IMR-90 (cell line): Measurements from ENCODE around the gene CALCOCO1. TPM values are rescaled to one million over a fixed set of nuclear protein-coding genes. Genes with fewer than 3 reads are reported as not detected.
A peak's percentile ranks its signal among the peaks of the same experiment; 100 is the strongest.

Experiments
- ATAC-seq: fragments of 200-7000 bp; cut with Tn5 transposase; 2 replicates; pipeline ENCODE4 v1.9.1; 2020; ENCODE audit warnings: low read depth, mild to moderate bottlenecking, moderate library complexity
- BruUV-seq: library from RNA; stranded (reverse); fragments of 400-500 nt; replicated peaks from 2 replicates; lab custom pipeline; 2021; lab: Mats Ljungman, UMichigan
- CTCF ChIA-PET: fragments of 300-600 bp; formaldehyde crosslinking; extraction: SDS; loops from one replicate; lab custom pipeline; 2021; ENCODE audit warnings: antibody characterized with exemption; lab: Yijun Ruan, JAX
- POLR2A ChIA-PET: fragments of 300-600 bp; sonication (Branson Sonifier 250); formaldehyde crosslinking; loops from one replicate; lab custom pipeline; 2022; ENCODE audit warnings: antibody characterized with exemption; ENCODE audit not compliant: unreplicated experiment; lab: Charles Lee
- DNase-seq: peaks from one replicate; pipeline ENCODE4 v3.0.0; 2013
- H2AFZ ChIP-seq: replicated peaks from 2 replicates; pipeline ENCODE3; 2013; ENCODE audit warnings: low read length, mild to moderate bottlenecking; ENCODE audit not compliant: poor library complexity
- H2AK5ac ChIP-seq: 2 replicates; pipeline ENCODE4 v1.6.1; 2013; ENCODE audit warnings: low read depth, low read length, inconsistent platforms
- H2AK9ac ChIP-seq: replicated peaks from 2 replicates; pipeline ENCODE3; 2013; ENCODE audit warnings: mild to moderate bottlenecking, low read depth, low read length, moderate library complexity; ENCODE audit not compliant: poor library complexity
- H2BK120ac ChIP-seq: 2 replicates; pipeline ENCODE4 v1.6.1; 2013; ENCODE audit warnings: low read depth, low read length, inconsistent platforms
- H2BK15ac ChIP-seq: 3 replicates; pipeline ENCODE4 v1.6.1; 2013; ENCODE audit warnings: low read depth, low read length, inconsistent platforms
- H2BK20ac ChIP-seq: 2 replicates; pipeline ENCODE4 v1.6.1; 2013; ENCODE audit warnings: low read depth, mild to moderate bottlenecking, inconsistent platforms, low read length, moderate library complexity
- H2BK5ac ChIP-seq: 2 replicates; pipeline ENCODE4 v1.6.1; 2013; ENCODE audit warnings: mild to moderate bottlenecking, low read depth, low read length, inconsistent platforms; ENCODE audit not compliant: poor library complexity, severe bottlenecking
- H3K14ac ChIP-seq: replicated peaks from 2 replicates; pipeline ENCODE4 v1.6.1; 2013; ENCODE audit warnings: low read depth, low read length, inconsistent platforms
- H3K18ac ChIP-seq: 2 replicates; pipeline ENCODE4 v1.6.1; 2013; ENCODE audit warnings: low read depth, low read length, control low read depth
- H3K23ac ChIP-seq: 2 replicates; pipeline ENCODE4 v1.6.1; 2013; ENCODE audit warnings: low read depth, low read length, inconsistent platforms
- H3K27ac ChIP-seq: 2 replicates; pipeline ENCODE4 v1.5.1; 2013; ENCODE audit warnings: mild to moderate bottlenecking, control low read depth, low read length; ENCODE audit not compliant: insufficient read depth
- H3K27me3 ChIP-seq: 2 replicates; pipeline ENCODE4 v1.6.1; 2013; ENCODE audit warnings: low read length; ENCODE audit not compliant: control insufficient read depth, insufficient read depth
- H3K36me3 ChIP-seq: 2 replicates; pipeline ENCODE4 v1.6.1; 2013; ENCODE audit warnings: low read length, mixed read lengths; ENCODE audit not compliant: control insufficient read depth, insufficient read depth
- H3K4ac ChIP-seq: 2 replicates; pipeline ENCODE4 v1.6.1; 2013; ENCODE audit warnings: low read depth, low read length, inconsistent platforms
- H3K4me1 ChIP-seq: 2 replicates; pipeline ENCODE4 v1.6.1; 2013; ENCODE audit warnings: low read length, mixed read lengths; ENCODE audit not compliant: control insufficient read depth, insufficient read depth
- H3K4me2 ChIP-seq: 2 replicates; pipeline ENCODE4 v1.6.1; 2013; ENCODE audit warnings: low read depth, mild to moderate bottlenecking, control low read depth, low read length, moderate library complexity
- H3K4me3 ChIP-seq: 2 replicates; pipeline ENCODE4 v1.5.1; 2013; ENCODE audit warnings: low read depth, mild to moderate bottlenecking, control low read depth, low read length, moderate library complexity; ENCODE audit not compliant: insufficient read depth
- H3K56ac ChIP-seq: 2 replicates; pipeline ENCODE4 v1.6.1; 2013; ENCODE audit warnings: low read length, inconsistent platforms; ENCODE audit not compliant: insufficient read depth; ENCODE audit errors: extremely low read depth
- H3K79me1 ChIP-seq, 2 experiments: 2 replicates each; pipeline ENCODE4 v1.6.1; 2013; ENCODE audit warnings: low read length in 2 of 2, inconsistent platforms in 1 of 2, low read depth in 1 of 2
- H3K9ac ChIP-seq: 2 replicates; pipeline ENCODE4 v1.6.1; 2013; ENCODE audit warnings: low read depth, low read length, control low read depth
- H3K9me1 ChIP-seq: 2 replicates; pipeline ENCODE4 v1.6.1; 2013; ENCODE audit warnings: low read length, inconsistent platforms; ENCODE audit not compliant: insufficient read depth
- H3K9me3 ChIP-seq: 2 replicates; pipeline ENCODE4 v1.6.1; 2013; ENCODE audit warnings: low read length; ENCODE audit not compliant: control insufficient read depth, insufficient read depth
- H4K20me1 ChIP-seq: 2 replicates; pipeline ENCODE4 v1.6.1; 2013; ENCODE audit warnings: low read length, inconsistent platforms; ENCODE audit not compliant: insufficient read depth
- H4K5ac ChIP-seq: 2 replicates; pipeline ENCODE4 v1.6.1; 2013; ENCODE audit warnings: mild to moderate bottlenecking, low read depth, low read length, control low read depth
- H4K8ac ChIP-seq, 2 experiments: 2 replicates each; pipeline ENCODE4 v1.6.1; 2013; ENCODE audit warnings: low read depth in 2 of 2, low read length in 2 of 2, control low read depth in 1 of 2, inconsistent platforms in 1 of 2
- H4K91ac ChIP-seq: 2 replicates; pipeline ENCODE4 v1.6.1; 2013; ENCODE audit warnings: low read depth, low read length, inconsistent platforms; ENCODE audit not compliant: insufficient read depth
- CHD1 ChIP-seq: IDR thresholded peaks from 2 replicates; pipeline ENCODE4 v1.6.1; 2012; ENCODE audit warnings: low read depth, low read length, improper control_type of control experiment
- FOS ChIP-seq: fragments of 150-350 bp; IDR thresholded peaks from 2 replicates; pipeline ENCODE4 v1.6.1; 2016; ENCODE audit warnings: low read depth, low read length
- MAFK ChIP-seq: IDR thresholded peaks from 2 replicates; pipeline ENCODE4 v1.6.1; 2012; ENCODE audit warnings: low read depth, low read length, improper control_type of control experiment
- MAZ ChIP-seq: IDR thresholded peaks from 2 replicates; pipeline ENCODE4 v1.6.1; 2012; ENCODE audit warnings: low read depth, mild to moderate bottlenecking, low read length, improper control_type of control experiment, moderate library complexity, borderline replicate concordance
- MXI1 ChIP-seq: IDR thresholded peaks from 2 replicates; pipeline ENCODE4 v1.6.1; 2012; ENCODE audit warnings: low read depth, mild to moderate bottlenecking, low read length, moderate library complexity, borderline replicate concordance
- NFE2L2 ChIP-seq: fragments of 150-350 bp; IDR thresholded peaks from 2 replicates; pipeline ENCODE4 v1.6.1; 2016; ENCODE audit warnings: low read depth, mild to moderate bottlenecking, low read length
- RAD21 ChIP-seq: IDR thresholded peaks from 2 replicates; pipeline ENCODE4 v1.6.1; 2012; ENCODE audit warnings: low read length, improper control_type of control experiment
- RFX5 ChIP-seq: IDR thresholded peaks from 2 replicates; pipeline ENCODE4 v1.8.0; 2012; ENCODE audit warnings: low read depth, mild to moderate bottlenecking, low read length, moderate library complexity
- WGBS, 2 experiments: methylation state at CpG; one replicate each; pipeline versions ENCODE4 v1.1.5 to v1.1.7; 2013; ENCODE audit warnings: missing lambda C conversion rate in 2 of 2; ENCODE audit not compliant: insufficient read length in 1 of 2; ENCODE audit errors: extremely low coverage in 2 of 2; 5-methylcytosine and 5-hydroxymethylcytosine counted together
- dilution Hi-C: fragments of 300-500 bp; cut with HindIII; formaldehyde crosslinking; loops from one replicate; pipeline ENCODE4 v1.14.3; 2018; ENCODE audit warnings: low sequenced_read_pairs; ENCODE audit not compliant: unreplicated experiment
- in situ Hi-C: fragments of 300-500 bp; cut with MboI; formaldehyde crosslinking; loops from 3 replicates; pipeline ENCODE4 v1.14.3; 2019; ENCODE audit warnings: low sequenced_read_pairs, inconsistent platforms, mixed read lengths
- intact Hi-C: fragments of 100-400 bp; cut with micrococcal nuclease; formaldehyde crosslinking; loops from 2 replicates; pipeline ENCODE4 v1.10.0; 2022
- polyA plus RNA-seq, 3 experiments: library from polyadenylated mRNA; depleted of rRNA; stranded (reverse); fragments of >200 nt; gene quantifications; 2 replicates each; pipeline ENCODE4 v1.2.3, GENCODE V29; 2012; ENCODE audit warnings: low replicate concordance in 1 of 3
- total RNA-seq: library from RNA; depleted of rRNA; stranded (reverse); fragments of >200 nt; gene quantifications from 2 replicates; pipeline ENCODE4 v1.2.3, GENCODE V29; 2012
- TF ChIP-seq, protein P1 (sequence below): fragments of 150-350 bp; IDR thresholded peaks from 2 replicates; pipeline ENCODE4 v1.6.1; 2016; ENCODE audit warnings: low read depth, mild to moderate bottlenecking, low read length, moderate library complexity, borderline replicate concordance
- TF ChIP-seq, protein P2 (sequence below): fragments of 150-350 bp; IDR thresholded peaks from 2 replicates; pipeline ENCODE4 v1.6.1; 2017; ENCODE audit warnings: mild to moderate bottlenecking, antibody characterized with exemption, low read length, low read depth
- TF ChIP-seq, protein P3 (sequence below): conservative IDR thresholded peaks from 2 replicates; pipeline ENCODE4 v1.5.1; 2012; ENCODE audit warnings: mild to moderate bottlenecking, low read depth, low read length, improper control_type of control experiment

Gene CALCOCO1
- total and polyA plus RNA-seq, 2 of the 4 experiments (the other 2 are of a cell fraction) = 156 to 169 TPM

DNA sequence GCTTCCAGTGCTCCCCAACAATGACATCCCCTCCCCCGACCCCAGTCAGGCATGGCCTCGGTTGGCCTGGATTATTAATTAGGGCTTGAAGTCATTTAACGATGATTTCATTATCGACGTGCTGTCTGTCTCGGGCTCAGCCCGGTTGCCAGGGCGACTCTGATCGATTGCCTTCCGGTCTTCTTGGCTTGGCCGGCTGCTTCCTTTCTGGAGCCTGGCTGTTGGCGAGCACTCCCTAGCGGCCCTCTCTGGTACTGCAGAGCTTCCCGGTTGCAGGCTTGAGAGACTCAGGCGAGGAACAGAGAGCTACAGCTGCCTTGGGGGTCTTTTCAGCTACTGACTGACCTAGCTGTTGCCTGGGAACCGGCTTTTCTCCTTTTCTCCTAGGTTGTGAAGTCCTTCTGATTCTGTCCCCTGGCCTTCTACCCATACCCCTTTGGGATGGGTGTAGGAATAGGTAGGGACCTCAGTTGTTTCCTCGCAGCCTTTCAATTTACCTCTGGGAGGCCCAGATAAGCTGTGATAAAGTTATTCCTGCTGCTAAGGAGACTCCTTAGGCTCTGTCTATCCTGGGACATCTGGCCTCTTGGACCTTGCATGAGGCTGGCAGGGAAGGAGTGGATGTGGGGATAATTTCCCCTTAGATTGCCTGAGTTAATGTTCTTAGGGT lies 30.0 kb upstream of the CALCOCO1 start:
- no peaks in the 10 kb centered on the region for H3K79me1 ChIP-seq
- peaks cover 68% of the 10 kb centered on the region for H3K27me3 ChIP-seq
- dilution Hi-C loops = no loop called here
- H2BK15ac ChIP-seq = peak overlapping the region; percentile 3; the same call in 1 of the 3 replicates
- peak overlapping the region; percentile 59 for H3K4me2 ChIP-seq
- H3K9me3 ChIP-seq = peaks cover 5% of the 10 kb centered on the region
- in situ Hi-C loops = no loop called here
- no peak overlapping the region for H3K27ac ChIP-seq
- H3K4ac ChIP-seq = no peak overlapping the region
- H2BK120ac ChIP-seq = no peak overlapping the region
- H3K36me3 ChIP-seq = no peaks in the 10 kb centered on the region
- 0% methylated on average over 6 of the region's 17 CpGs; no CpG with 5 or more reads in 1 of the 2 experiments for WGBS, 2 experiments
- ChIA-PET POLR2A (no interaction called here), CTCF (interaction anchor here (0.6 to 2.4 kb wide), 4 partner anchors 9 to 314 kb away, joined by 3 to 14 read pairs (median 8); no protein-coding TSS in a partner anchor)
- H3K9ac ChIP-seq = no peak overlapping the region
- ATAC-seq (peak; percentile 89), DNase-seq (peak; percentile 55)
- peak overlapping the region; percentile 43 for H4K5ac ChIP-seq
- H3K23ac ChIP-seq = no peak overlapping the region
- no peaks in the 10 kb centered on the region for H4K20me1 ChIP-seq
- H4K91ac ChIP-seq = peak overlapping the region; percentile 52; the same call in 1 of the 2 replicates
- no peak overlapping the region for H3K18ac ChIP-seq
- H3K9me1 ChIP-seq = no peaks in the 10 kb centered on the region
- H4K8ac ChIP-seq = peak overlapping the region; percentile 23 to 63; a peak in 2 of 4 replicates
- H2AK5ac ChIP-seq = no peak overlapping the region
- BruUV-seq = no TSS peak
- H2BK5ac ChIP-seq = no peak overlapping the region
- no peak overlapping the region for H3K56ac ChIP-seq
- H2AFZ ChIP-seq = peak overlapping the region; percentile 7
- intact Hi-C loops = loop anchor here (5.0 kb wide), 1 partner anchor 450 kb away; no protein-coding TSS in a partner anchor
- H2AK9ac ChIP-seq = no peak overlapping the region
- no peak overlapping the region for H3K4me3 ChIP-seq
- peaks cover 2% of the 10 kb centered on the region for H3K4me1 ChIP-seq
- no peak overlapping the region for H2BK20ac ChIP-seq
- TF ChIP-seq, protein P1, sequence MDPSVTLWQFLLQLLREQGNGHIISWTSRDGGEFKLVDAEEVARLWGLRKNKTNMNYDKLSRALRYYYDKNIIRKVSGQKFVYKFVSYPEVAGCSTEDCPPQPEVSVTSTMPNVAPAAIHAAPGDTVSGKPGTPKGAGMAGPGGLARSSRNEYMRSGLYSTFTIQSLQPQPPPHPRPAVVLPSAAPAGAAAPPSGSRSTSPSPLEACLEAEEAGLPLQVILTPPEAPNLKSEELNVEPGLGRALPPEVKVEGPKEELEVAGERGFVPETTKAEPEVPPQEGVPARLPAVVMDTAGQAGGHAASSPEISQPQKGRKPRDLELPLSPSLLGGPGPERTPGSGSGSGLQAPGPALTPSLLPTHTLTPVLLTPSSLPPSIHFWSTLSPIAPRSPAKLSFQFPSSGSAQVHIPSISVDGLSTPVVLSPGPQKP = no peak
- TF ChIP-seq MAZ (no peak), NFE2L2 (no peak), RAD21 (peak; percentile 47), RFX5 (no peak), CHD1 (no peak), FOS (no peak), MAFK (no peak), MXI1 (no peak)
- TF ChIP-seq, protein P2, sequence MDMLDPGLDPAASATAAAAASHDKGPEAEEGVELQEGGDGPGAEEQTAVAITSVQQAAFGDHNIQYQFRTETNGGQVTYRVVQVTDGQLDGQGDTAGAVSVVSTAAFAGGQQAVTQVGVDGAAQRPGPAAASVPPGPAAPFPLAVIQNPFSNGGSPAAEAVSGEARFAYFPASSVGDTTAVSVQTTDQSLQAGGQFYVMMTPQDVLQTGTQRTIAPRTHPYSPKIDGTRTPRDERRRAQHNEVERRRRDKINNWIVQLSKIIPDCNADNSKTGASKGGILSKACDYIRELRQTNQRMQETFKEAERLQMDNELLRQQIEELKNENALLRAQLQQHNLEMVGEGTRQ = no peak
- TF ChIP-seq, protein P3, sequence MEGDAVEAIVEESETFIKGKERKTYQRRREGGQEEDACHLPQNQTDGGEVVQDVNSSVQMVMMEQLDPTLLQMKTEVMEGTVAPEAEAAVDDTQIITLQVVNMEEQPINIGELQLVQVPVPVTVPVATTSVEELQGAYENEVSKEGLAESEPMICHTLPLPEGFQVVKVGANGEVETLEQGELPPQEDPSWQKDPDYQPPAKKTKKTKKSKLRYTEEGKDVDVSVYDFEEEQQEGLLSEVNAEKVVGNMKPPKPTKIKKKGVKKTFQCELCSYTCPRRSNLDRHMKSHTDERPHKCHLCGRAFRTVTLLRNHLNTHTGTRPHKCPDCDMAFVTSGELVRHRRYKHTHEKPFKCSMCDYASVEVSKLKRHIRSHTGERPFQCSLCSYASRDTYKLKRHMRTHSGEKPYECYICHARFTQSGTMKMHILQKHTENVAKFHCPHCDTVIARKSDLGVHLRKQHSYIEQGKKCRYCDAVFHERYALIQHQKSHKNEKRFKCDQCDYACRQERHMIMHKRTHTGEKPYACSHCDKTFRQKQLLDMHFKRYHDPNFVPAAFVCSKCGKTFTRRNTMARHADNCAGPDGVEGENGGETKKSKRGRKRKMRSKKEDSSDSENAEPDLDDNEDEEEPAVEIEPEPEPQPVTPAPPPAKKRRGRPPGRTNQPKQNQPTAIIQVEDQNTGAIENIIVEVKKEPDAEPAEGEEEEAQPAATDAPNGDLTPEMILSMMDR = peak; percentile 64
- H3K14ac ChIP-seq = no peak overlapping the region; the same call in 1 of the 2 replicates
